SU-DHL-6 (cell line): ENCODE data around the gene SUGCT.

Experiments
- H2AFZ ChIP-seq: fragments of 200-600 bp; sonication (generic); 2 replicates; pipeline ENCODE4 v1.6.1; 2014; ENCODE audit warnings: low read depth, mild to moderate bottlenecking, moderate library complexity, mixed read lengths, antibody characterized with exemption, low read length; ENCODE audit not compliant: severe bottlenecking
- H3F3A ChIP-seq: fragments of 200-600 bp; shearing (Covaris generic); 2 replicates; pipeline ENCODE4 v1.6.0; 2016; ENCODE audit warnings: antibody characterized with exemption, mild to moderate bottlenecking; ENCODE audit not compliant: insufficient read depth
- H3K27ac ChIP-seq: fragments of 200-600 bp; sonication (generic); 2 replicates; pipeline ENCODE4 v1.5.1; 2016; ENCODE audit warnings: low read depth, mild to moderate bottlenecking, low read length, moderate library complexity, mixed read lengths
- H3K27me3 ChIP-seq: fragments of 200-600 bp; sonication (generic), shearing (Covaris generic); 2 replicates; pipeline ENCODE4 v1.6.0; 2014; ENCODE audit warnings: mild to moderate bottlenecking, low read length
- H3K36me3 ChIP-seq: fragments of 200-600 bp; sonication (generic); 2 replicates; pipeline ENCODE4 v1.6.1; 2014; ENCODE audit warnings: mild to moderate bottlenecking, low read length, mixed read lengths
- H3K4me2 ChIP-seq: fragments of 300-600, 200-600 bp; shearing (Covaris generic), sonication (generic); 2 replicates; pipeline ENCODE4 v1.6.0; 2014; ENCODE audit warnings: low read length, low read depth, mild to moderate bottlenecking; ENCODE audit not compliant: poor library complexity, severe bottlenecking
- H3K4me3 ChIP-seq: fragments of 200-600 bp; sonication (generic); 2 replicates; pipeline ENCODE4 v1.5.1; 2014; ENCODE audit warnings: antibody characterized with exemption, low read length, mild to moderate bottlenecking, mixed read lengths; ENCODE audit not compliant: insufficient read depth, poor library complexity, severe bottlenecking
- H3K79me2 ChIP-seq: fragments of 200-600 bp; sonication (generic); 2 replicates; pipeline ENCODE4 v1.6.1; 2014; ENCODE audit warnings: mild to moderate bottlenecking, low read length, moderate library complexity; ENCODE audit not compliant: insufficient read depth
- H3K9ac ChIP-seq: fragments of 200-600 bp; sonication (generic); 2 replicates; pipeline ENCODE4 v1.7.0; 2014; ENCODE audit warnings: mild to moderate bottlenecking, low read length
- H3K9me2 ChIP-seq: fragments of 200-600 bp; sonication (generic); replicated peaks from 2 replicates; pipeline ENCODE4 v1.6.1; 2014; ENCODE audit warnings: low read length; ENCODE audit not compliant: insufficient read depth
- H3K9me3 ChIP-seq: fragments of 200-600 bp; sonication (generic); 2 replicates; pipeline ENCODE4 v1.6.1; 2014; ENCODE audit warnings: low read length, mixed read lengths; ENCODE audit not compliant: insufficient read depth
- H4K20me1 ChIP-seq: fragments of 200-600 bp; sonication (generic); 2 replicates; pipeline ENCODE4 v1.6.1; 2014; ENCODE audit warnings: low read depth, mild to moderate bottlenecking, antibody characterized with exemption, low read length, moderate library complexity, mixed read lengths
- CTCF ChIP-seq: fragments of 200-600 bp; sonication (generic); IDR thresholded peaks from one replicate; pipeline ENCODE4 v1.5.1; 2017; ENCODE audit warnings: antibody characterized with exemption, mild to moderate bottlenecking, low read length, moderate library complexity; ENCODE audit not compliant: insufficient read depth, poor library complexity, severe bottlenecking
- EZH2phosphoT487 ChIP-seq: fragments of 200-600 bp; sonication (generic), shearing (Covaris generic); conservative IDR thresholded peaks from 2 replicates; pipeline ENCODE4 v1.6.1; 2018; ENCODE audit warnings: mild to moderate bottlenecking, antibody characterized with exemption, low read length, moderate library complexity, mixed read lengths

Gene SUGCT

GRCh38 chr7:40316176-40316575 lies 181.4 kb downstream of the SUGCT start:
- Histone ChIP-seq H4K20me1 (no peaks in the 10 kb centered on the region), H3K4me2 (no peak overlapping the region), H3K36me3 (no peaks in the 10 kb centered on the region), H3K27me3 (no peaks in the 10 kb centered on the region), H3K9me3 (no peaks in the 10 kb centered on the region), H3K79me2 (no peaks in the 10 kb centered on the region), H3K9ac (no peak overlapping the region), H3K27ac (no peak overlapping the region), H3F3A (no peaks in the 10 kb centered on the region), H3K4me3 (no peak overlapping the region), H3K9me2 (no peaks in the 10 kb centered on the region), H2AFZ (no peak overlapping the region)
- TF ChIP-seq EZH2phosphoT487 (no peak), CTCF (no peak)

GRCh38 chr7:40324914-40325313 lies 190.1 kb downstream of the SUGCT start:
- Histone ChIP-seq H3K4me3 (no peak overlapping the region), H3K9ac (no peak overlapping the region), H4K20me1 (no peaks in the 10 kb centered on the region), H3K9me2 (no peaks in the 10 kb centered on the region), H3K36me3 (no peaks in the 10 kb centered on the region), H3K27me3 (no peaks in the 10 kb centered on the region), H2AFZ (no peak overlapping the region), H3F3A (no peaks in the 10 kb centered on the region), H3K9me3 (no peaks in the 10 kb centered on the region), H3K79me2 (no peaks in the 10 kb centered on the region), H3K4me2 (no peak overlapping the region), H3K27ac (no peak overlapping the region)
- TF ChIP-seq EZH2phosphoT487: no peak
- no peak for TF ChIP-seq CTCF

GRCh38 chr7:40327113-40327512 lies 192.3 kb downstream of the SUGCT start:
- no peak overlapping the region for H3K4me3 ChIP-seq
- H3K9me3 ChIP-seq: no peaks in the 10 kb centered on the region
- H3K27me3 ChIP-seq: no peaks in the 10 kb centered on the region
- no peak overlapping the region for H2AFZ ChIP-seq
- H3K79me2 ChIP-seq: no peaks in the 10 kb centered on the region
- no peak overlapping the region for H3K9ac ChIP-seq
- H3K36me3 ChIP-seq: no peaks in the 10 kb centered on the region
- no peak for TF ChIP-seq EZH2phosphoT487
- TF ChIP-seq CTCF: no peak
- no peak overlapping the region for H3K4me2 ChIP-seq
- no peaks in the 10 kb centered on the region for H3K9me2 ChIP-seq
- no peak overlapping the region for H3K27ac ChIP-seq
- no peaks in the 10 kb centered on the region for H4K20me1 ChIP-seq
- H3F3A ChIP-seq: no peaks in the 10 kb centered on the region

- H3K27me3 ChIP-seq: no peaks in the 10 kb centered on the region
- H3K36me3 ChIP-seq: no peaks in the 10 kb centered on the region
- no peaks in the 10 kb centered on the region for H3K9me2 ChIP-seq
- no peaks in the 10 kb centered on the region for H4K20me1 ChIP-seq
- no peaks in the 10 kb centered on the region for H3K79me2 ChIP-seq
- H2AFZ ChIP-seq: no peak overlapping the region
- no peak overlapping the region for H3K27ac ChIP-seq
- no peaks in the 10 kb centered on the region for H3F3A ChIP-seq
- no peak for TF ChIP-seq EZH2phosphoT487
- no peak for TF ChIP-seq CTCF
- H3K4me3 ChIP-seq: no peak overlapping the region
- H3K4me2 ChIP-seq: no peak overlapping the region
- no peaks in the 10 kb centered on the region for H3K9me3 ChIP-seq
- no peak overlapping the region for H3K9ac ChIP-seq
These were observed 193.1 kb downstream of the SUGCT start for GRCh38 chr7:40327873-40328272.
